Effector CD8-positive, alpha-beta T cell (primary cell): ENCODE results near the gene ERC1.
"Not testable (repeated sequence)": the region's sequence is repeated elsewhere in the genome, so short reads cannot be mapped to it uniquely, and the experiment has no call there.

Experiments
- DNase-seq: peaks from one replicate; lab custom pipeline; 2025; lab: John Stamatoyannopoulos, UW

The ERC1 gene

DNA sequence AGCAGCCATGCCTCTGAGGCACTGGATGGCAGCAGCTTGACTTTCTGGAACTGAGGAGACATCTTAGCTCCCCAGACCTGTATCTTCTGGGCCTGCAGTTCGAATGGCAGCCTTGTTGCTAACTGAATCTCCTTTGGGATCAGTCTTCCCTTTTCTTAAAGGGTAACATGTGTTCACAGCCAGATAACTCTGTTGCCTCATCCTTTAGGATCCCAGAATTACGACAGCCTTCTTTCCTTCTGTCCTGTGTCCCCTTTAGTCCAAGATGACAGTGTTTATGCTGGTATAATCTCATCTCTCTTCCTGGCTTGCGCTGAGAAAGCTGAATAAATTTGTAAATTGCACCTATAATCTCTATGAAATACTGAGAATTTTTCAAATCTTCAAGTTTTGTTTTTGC, 9.1 kb upstream of the ERC1 start:
- DNase-seq, result no peak

DNA sequence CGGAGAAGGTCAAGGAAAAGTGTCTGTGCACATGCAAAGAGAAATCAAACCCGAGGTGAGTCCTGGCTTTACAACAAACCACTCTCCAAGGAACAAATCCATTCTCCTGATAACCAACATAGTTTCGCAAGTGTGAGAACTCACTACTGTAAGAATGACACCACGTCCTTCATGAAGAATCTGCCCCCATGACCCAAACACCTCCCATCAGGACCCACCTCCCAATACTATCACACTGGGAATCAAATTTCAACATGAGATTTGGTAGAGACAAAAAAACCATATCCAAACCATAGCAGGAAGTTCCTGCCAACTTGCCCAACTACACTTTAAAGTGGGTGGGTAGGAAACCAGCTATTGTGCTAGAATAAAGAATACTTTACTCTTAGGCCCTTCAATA, 2.4 kb upstream of the ERC1 start:
- DNase-seq, result no peak

DNA sequence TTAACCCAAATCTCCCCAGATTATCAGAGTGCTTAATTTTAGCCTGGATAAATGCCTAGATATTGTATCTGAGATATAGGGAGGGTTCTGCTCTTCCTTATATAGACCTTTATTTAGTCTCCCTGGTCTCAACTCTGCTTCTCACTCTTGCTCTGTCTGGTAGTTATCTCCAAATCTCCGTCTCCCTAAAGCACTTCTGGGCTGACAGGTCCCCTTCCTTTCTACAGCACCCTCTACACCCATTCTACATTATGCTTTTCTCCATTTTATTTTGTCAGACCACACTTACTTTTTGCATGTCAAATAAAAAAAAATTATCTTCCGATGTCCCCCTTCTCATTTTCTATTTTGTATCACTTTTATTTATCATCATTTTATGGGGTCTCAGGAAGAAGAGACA, 2.0 kb upstream of the ERC1 start:
- no peak for DNase-seq

DNA sequence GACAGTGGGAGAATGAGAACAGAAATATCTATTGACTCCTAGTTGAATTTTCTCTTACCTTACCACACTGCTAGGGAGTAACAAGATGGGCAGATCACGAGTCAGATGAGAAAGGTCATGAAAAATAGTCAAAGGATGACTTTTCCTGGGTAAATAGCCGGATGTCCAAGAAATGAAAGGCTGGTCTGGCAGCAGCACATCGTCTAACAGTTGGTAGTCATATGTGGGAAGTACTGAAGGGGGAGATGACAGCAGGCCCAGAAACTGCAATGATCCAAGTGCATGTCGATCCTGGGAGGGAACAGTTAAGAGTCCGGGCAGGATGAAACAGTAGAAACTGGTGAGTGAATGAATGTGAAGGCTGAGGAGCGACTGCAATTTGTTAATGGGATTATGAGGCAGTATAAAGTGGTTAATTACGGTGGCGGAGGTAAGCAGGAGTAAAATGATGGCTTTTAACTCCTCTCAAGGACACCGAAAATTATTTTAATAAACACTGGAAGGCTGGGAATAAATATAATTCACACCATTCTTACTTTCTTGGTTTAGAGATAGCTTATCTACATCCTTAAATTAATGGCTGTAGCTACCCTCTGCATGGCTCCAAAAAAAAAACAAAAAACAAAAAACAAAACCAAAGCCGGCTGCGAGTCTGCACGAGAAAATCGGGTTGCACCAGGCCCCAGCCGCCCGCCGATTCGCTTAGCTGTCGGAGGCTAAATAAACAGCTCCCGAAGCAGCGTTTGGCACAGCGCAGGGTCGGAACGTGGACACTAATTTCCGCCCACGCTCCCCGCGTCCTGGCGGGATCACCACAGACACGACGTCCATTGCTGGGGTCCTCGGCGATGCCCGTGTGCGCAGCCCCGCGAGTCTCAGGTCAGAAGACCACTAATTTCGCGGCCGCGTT, 1.0 kb upstream of the ERC1 start:
- DNase-seq, result peak; percentile 35

DNA sequence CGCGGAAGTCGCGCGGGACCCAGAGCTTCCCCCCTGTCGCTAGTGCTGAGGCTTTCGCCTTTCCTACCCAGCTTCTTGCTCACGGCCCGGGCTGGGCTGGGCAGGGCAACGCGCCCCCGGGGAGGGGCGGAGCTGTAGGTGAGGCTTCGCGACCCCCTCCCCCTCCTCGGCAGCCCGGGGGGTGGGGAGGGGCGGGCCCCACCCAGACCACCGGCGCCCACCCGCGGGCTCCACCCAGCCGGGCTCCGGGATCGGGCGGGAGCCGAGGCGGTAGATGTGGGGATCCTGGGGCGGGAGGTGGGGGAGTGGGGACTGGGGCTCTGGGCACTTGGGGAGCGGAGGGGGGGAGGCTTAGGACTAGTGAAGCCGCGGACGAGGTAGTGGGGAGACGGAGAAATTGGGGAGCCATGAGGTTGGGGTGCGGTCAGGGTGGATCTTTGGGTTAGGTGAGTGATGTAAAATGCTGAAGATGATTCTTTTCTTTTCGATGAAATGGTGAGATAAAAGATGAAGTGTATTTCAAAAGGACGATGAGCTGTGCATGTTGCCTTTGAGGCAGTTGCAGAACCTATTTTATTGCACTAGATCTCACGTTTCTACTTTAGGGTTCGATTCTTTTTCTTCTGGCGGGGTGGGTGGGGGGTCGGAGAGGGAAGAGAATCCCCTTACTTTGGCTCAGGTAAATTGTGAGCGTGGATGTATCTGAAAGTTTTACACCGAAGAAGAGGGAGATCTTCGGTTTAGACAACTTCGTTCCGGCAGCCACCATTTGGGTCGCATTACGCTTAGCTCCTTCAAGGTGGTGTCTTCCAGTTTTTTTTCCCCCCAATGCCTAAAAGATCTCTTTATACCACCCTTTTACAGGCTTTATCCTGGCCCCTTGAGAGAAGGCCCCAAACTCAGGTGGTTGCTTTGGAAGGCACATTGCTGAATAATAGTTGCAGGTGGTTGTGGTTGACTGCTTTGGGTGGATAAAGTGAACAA, 619 bp downstream of the ERC1 start:
- DNase-seq, result peak; percentile 53

DNA sequence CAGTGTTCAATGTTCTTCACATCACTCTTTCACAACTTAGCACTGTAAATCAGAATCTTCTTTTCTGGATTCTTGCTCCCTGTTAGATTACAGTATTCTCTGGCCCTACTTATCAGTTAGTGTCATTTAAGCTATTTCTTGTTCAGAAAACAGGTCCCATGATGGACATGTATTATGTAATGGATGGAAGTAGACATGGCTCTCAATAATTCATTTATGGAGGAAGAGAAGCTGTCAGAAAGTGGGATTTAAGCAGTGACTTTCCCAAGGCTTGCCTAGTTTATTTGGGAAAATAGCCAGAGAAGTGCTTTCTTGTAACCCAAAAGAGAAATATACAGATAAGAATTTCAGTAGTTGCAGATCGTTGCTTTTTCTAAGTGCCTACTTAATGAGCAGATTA, 1.6 kb downstream of the ERC1 start:
- DNase-seq, result no peak

DNA sequence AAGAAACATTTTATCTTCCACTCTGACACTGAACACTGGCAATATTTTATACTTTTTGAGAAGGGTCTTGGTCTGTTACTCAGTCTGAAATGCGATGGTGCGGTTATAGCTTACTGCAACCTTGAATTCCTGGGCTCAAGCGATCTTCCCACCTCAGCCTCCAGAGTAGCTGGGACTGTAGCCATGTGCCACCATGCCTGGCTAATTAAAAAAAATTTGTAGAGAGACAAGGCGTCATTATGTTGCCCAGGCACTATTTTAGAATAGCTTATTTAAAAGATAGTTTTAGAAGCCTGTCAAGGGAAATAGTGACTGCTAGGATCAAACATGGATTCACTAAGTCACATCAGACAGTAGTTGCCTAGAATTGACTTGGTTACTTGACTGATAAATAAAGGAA, 5.9 kb downstream of the ERC1 start:
- no peak for DNase-seq

DNA sequence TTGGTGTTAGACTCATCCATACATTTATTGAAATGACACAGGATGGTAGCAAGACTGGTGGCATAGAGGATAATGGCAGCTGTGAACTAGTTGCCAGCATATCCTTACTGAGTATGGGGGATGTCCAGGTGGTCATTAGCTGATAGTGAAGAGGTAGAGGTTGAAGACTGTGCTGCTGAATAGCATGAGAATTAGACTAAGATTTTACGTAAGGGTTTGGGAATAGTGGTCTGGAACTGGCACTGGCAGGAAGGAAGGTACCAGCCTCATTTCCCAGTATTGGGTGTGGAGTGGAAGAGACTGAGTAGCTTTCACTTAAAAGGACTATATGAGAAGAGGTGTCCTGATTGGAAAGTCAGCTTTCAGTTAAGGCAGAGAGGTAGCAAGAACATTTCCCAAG, 6.5 kb downstream of the ERC1 start:
- DNase-seq, result no peak

DNA sequence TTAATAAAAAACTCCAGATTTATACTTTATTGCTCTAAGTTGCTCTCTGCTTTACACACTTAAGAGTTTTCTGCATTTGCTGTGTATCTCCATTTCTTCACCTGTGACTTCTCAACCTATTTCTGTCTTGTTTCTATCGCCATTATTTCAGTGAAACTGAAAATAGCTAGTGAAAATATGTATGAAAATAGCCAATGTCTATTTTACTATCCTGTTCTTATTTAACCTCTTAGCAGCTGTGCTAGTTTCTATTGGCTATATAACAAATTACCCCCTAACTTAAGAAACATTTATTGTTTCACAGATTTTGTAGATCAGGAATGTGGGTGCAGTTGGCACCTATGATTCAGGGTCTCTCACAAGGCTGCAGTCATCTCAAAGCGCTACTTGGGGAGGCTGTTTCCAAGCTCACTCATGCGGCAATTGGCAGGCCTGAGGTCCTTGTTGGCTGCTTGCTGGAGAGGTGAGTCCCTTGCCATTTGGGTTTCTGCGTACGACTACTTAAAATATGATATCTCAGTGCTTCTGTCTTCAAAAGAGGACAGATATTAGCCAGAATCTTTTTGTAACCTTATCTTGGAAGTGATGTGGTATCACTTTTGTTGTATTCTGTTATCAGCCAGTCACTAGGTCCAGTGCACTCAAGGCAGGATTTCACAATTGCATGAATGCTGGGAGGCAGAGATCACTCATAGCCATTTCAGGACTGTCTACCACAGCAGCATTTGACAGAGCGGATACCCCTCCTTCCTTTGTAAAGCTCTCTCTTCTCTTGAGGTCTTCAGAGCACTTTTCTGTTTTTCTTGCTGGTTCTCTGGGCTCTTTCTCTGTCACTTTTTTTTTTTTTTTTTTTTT, 7.2 kb downstream of the ERC1 start:
- no peak for DNase-seq

DNA sequence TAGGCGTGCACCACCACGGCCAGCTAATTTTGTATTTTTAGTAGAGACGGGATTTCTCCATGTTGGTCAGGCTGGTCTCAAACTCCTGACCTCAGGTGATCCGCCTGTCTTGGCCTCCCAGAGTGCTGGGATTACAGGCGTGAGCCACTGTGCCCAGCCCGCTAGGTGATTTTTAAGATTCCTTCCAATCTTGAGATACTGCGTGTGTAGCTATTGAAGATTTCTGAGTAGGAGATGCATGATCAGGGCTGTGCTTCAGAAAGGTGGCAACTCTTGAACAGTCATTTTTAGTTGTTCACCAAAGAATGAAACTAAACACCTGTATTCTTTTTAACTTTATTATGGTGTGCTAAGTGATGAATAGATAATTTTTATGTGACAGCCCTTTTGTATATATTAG, 8.7 kb downstream of the ERC1 start:
- not testable (repeated sequence) for DNase-seq

DNA sequence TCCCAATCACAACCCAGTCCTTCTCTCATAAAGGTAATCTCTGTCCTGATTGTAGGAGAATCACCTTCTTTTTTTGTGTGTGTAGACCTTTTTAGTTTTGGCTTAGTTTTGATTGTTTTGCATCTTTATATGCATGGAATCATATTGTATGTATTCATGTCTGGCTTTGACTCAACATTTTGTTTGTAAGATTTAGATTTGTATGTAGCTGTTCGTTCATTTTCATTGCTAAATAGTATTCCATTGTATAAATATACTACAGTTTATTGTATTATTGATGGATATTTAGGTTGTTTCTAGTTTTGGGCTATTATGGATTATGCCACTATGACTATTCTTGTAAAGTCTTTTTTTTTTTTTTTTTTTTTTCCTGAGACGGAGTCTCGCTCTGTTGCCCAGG, 10.5 kb downstream of the ERC1 start:
- DNase-seq, result no peak

DNA sequence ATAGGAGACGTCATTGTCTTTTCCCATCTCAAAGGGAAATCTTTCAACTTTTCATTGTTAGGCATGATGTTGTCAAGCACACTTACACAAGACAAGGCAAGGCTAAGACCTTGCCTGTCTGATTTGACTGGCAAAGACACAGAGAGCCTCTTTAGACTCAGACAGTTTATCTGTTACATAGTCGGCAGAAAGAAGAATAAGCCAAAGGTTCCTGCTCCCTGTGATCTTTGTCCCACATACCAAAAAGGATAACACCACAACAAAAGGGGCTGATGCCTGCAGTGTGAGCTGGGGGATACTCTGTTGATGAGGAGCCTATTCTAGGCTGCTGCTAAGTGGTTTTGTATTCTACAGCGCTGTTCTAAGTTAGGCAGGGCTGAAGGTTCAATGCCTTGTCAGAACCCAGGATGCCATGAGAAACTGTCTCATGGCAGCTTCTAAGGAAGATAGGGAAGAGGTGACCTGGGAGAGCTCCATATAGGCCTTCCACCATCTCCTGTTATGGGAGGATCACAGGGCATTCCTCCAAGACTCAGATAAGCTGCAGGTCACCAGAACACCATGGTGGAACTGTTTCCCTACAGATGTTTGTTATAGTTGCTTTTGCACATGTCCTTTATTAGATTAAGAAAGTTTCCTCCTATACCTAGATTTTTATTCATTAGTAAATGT, 12.7 kb downstream of the ERC1 start:
- no peak for DNase-seq

DNA sequence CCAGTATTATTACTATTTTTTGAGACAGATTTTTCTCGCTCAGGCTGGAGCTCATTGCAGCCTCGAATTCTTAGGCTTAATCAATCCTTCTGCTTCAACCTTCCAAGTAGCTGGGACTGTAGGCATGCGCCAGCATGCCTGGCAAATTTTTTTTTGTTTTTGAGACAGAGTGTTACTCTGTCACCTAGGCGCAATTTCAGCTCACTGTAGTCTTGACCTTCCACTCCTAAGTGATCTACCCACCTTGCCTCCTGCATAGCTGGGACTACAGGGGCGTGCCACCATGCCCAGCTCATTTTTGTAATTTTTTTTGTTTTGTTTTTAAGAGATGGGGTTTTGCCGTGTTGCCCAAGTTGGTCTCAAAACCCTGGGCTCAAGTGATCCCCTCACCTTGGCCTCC, 15.2 kb downstream of the ERC1 start:
- no peak for DNase-seq

DNA sequence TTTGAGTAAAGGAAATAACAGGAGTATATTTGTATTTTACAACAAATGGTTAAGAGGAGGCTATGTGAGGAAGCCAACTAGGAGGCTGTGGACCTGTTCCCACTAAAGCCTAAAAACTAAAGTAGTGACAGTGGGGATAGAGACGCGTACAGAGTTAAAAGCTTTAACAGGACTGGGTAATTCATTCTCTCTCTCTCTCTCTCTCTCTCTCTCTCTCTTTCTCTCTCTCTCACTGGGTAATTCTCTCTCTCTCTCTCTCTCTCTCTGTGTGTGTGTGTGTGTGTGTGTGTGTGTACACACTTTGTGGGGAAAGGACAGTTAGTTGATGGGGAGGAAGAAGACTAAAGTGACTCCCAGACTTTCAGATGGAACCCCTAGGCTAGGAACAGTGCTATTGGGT, 16.3 kb downstream of the ERC1 start:
- DNase-seq, result no peak

DNA sequence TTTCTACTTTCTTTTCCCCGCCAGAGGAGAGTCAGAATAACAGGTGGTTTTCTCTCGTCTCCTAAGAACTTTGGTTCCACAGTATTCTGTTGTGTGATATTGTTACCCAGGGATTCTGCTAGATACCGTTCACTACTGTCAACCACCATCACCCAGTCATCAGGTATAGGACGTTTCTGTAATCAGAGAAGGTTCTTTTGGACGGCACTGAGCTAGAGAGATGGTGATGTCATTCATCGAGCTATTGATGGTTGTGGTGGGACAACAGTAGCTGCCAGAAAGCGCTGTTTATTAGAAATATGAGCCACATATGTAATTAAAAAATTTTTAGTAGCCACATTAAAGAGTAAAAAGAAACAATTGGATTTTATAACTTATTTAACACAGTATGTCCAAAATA, 17.0 kb downstream of the ERC1 start:
- no peak for DNase-seq

DNA sequence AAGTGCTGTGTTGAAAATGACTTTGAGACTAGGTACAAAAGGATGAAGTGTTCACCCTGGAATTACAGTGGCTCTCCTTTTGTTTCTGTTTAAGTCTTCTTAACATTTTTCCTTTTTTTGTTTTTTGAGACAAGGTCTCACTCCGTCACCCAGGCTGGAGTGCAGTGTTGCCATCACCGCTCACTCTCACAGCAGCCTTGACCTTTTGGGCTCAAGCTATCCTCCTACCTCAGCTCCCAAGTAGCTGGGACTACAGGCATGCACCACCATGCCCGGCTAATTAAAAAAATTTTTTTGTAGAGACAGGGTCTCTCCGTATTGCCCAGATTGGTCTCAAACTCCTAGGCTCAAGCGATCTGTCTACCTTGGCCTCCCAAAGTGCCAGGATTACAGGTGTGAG, 20.1 kb downstream of the ERC1 start:
- DNase-seq, result no peak

DNA sequence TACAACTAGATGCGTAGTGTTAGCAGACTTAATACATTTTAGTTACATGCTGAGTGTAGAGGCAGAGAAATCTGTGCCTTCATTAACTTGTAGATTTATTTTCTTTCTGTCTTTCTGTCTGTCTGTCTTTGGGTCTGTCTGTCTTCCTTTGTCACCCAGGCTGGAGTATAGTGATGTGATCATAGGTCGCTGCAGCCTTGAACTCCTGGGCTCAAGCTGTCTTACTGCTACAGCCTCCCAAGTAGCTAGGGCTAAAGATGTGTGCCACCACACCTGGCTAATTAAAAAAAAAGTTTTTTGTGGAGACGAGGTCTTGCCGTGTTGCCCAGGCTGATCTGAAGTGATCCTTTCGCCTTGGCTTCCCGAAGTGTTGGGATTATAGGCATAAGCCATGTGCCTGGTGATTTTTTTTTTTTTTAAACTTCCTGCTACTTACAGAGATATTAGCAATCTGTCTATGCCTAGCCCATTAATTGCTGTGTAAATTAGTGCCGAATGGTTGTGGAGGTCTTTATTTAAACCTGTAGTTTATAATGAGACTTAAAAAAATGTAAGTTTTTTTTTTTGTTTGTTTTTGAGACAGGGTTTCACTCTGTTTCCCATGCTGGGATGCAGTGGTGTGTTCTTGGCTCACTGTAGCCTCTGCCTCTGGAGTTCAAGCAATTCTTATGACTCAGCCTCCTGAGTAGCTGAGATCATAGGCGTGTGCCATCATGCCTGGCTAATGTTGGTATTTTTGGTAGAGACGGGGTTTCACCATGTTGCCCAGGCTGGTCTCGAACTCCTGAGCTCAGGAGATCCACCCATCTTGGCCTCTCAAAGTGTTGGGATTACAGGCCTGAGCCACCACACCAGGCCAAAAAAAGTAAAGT, 22.8 kb downstream of the ERC1 start:
- DNase-seq, result no peak

DNA sequence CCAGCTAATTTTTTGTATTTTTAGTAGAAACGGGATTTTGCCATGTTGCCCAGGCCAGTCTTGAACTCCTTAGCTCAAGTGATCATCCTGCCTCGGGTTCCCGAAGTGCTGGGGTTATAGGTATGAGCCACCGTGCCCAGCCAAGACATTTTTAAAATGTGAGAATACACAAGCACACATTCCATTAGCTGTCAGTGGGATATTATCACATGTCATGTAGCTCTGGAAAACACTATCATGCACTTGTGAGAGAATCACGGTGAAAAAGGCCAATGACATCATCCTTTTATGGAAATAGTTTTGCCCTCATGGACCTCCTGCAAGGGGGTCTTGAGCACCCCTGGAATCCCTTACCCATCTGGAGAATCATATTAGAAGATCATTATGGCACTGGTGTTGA, 28.3 kb downstream of the ERC1 start:
- no peak for DNase-seq

DNA sequence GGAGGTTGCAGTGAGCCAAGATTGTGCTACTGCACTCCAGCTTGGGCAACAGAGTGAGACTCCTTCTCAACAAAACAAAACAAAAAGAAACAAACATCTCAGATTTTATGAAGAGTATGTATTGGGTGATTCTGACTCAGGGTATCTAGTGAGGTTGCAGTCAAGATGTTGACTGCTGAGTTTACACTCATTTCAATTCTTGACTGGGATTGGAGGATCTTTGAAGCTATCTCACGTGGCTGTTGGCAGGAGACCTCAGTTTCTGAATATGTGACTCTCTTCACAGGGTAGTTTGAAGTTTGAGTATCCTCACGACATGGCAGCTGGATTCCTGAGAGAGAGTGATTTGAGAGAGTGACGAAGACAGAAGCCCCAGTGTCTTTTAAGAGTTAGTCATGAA, 29.4 kb downstream of the ERC1 start:
- no peak for DNase-seq
